Measurements from ENCODE around the gene AHCYL1. TPM values are rescaled to one million over a fixed set of nuclear protein-coding genes. Genes with fewer than 3 reads are reported as not detected.
"Not testable (repeated sequence)": the region's sequence is repeated elsewhere in the genome, so short reads cannot be mapped to it uniquely, and the experiment has no call there.

Gene AHCYL1
- polyA plus RNA-seq, 1 experiment = 133 TPM

DNA sequence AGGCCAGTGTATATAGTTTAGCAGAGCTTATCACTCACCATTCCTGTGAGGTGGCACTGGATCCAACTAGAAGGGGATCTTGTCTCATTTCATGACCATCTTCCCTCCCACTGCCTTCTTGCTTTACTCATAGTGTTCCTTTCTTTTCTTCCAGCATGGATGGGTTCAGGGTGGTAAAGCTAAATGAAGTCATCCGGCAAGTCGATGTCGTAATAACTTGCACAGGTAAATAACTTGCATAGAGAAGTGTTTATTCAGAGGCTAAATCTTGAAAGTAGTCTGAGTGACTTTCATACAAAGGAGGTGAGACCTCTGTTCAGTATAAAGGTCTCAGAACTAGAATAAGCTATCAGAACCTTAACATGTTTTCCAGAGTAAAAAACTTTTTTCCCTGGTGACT is 33.2 kb downstream of the AHCYL1 start:
- ChIA-PET CTCF (interaction anchor here (0.5 to 5.2 kb wide), 2 partner anchors 11 to 79 kb away, joined by 3 to 54 read pairs; no protein-coding TSS in a partner anchor), POLR2A (no interaction called here)
- Histone ChIP-seq H3K4me3 (ENCODE audit: low read depth, low read length) (no peak overlapping the region), H3K27me3 (ENCODE audit: control insufficient read depth, insufficient read depth, low read length) (no peaks in the 10 kb centered on the region), H3K9me3 (ENCODE audit: control insufficient read depth, insufficient read depth, low read length) (no peaks in the 10 kb centered on the region), H3K27ac (ENCODE audit: low read depth, low read length) (no peak overlapping the region)
- TF ChIP-seq, protein P1, sequence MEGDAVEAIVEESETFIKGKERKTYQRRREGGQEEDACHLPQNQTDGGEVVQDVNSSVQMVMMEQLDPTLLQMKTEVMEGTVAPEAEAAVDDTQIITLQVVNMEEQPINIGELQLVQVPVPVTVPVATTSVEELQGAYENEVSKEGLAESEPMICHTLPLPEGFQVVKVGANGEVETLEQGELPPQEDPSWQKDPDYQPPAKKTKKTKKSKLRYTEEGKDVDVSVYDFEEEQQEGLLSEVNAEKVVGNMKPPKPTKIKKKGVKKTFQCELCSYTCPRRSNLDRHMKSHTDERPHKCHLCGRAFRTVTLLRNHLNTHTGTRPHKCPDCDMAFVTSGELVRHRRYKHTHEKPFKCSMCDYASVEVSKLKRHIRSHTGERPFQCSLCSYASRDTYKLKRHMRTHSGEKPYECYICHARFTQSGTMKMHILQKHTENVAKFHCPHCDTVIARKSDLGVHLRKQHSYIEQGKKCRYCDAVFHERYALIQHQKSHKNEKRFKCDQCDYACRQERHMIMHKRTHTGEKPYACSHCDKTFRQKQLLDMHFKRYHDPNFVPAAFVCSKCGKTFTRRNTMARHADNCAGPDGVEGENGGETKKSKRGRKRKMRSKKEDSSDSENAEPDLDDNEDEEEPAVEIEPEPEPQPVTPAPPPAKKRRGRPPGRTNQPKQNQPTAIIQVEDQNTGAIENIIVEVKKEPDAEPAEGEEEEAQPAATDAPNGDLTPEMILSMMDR (IDR thresholded peaks at IDR 0.05; ENCODE audit: low read depth, low read length) = no peak
- no peak for DNase-seq (ENCODE audit: low read depth, low spot score)

- CTCF ChIA-PET = interaction anchor here (5.2 kb wide), 1 partner anchor 11 kb away, joined by 54 read pairs; no protein-coding TSS in a partner anchor
Measured at GRCh38 chr1:110018396-110018795, 33.8 kb downstream of the AHCYL1 start.

GRCh38 chr1:110019770-110020169 is 35.2 kb downstream of the AHCYL1 start:
- TF ChIP-seq, protein P1 (IDR thresholded peaks at IDR 0.05; ENCODE audit: low read depth, low read length) = no peak
- H3K27ac ChIP-seq (ENCODE audit: low read depth, low read length) = no peak overlapping the region
- H3K9me3 ChIP-seq (ENCODE audit: control insufficient read depth, insufficient read depth, low read length) = no peaks in the 10 kb centered on the region
- ChIA-PET CTCF (interaction anchor here (1.6 to 5.2 kb wide), 2 partner anchors 9 to 35 kb away, joined by 5 to 54 read pairs; partner anchors contain the start of gene AHCYL1), POLR2A (no interaction called here)
- H3K4me3 ChIP-seq (ENCODE audit: low read depth, low read length) = no peak overlapping the region
- no peaks in the 10 kb centered on the region for H3K27me3 ChIP-seq (ENCODE audit: control insufficient read depth, insufficient read depth, low read length)
- no peak for DNase-seq (ENCODE audit: low read depth, low spot score)

More at GRCh38 chr1:110018396-110018795, 33.8 kb downstream of the AHCYL1 start:
- H3K27ac ChIP-seq (ENCODE audit: low read depth, low read length) = no peak overlapping the region
- no peaks in the 10 kb centered on the region for H3K9me3 ChIP-seq (ENCODE audit: control insufficient read depth, insufficient read depth, low read length)
- TF ChIP-seq, protein P1 (IDR thresholded peaks at IDR 0.05; ENCODE audit: low read depth, low read length) = no peak
- POLR2A ChIA-PET = no interaction called here
- DNase-seq (ENCODE audit: low read depth, low spot score) = no peak
- no peaks in the 10 kb centered on the region for H3K27me3 ChIP-seq (ENCODE audit: control insufficient read depth, insufficient read depth, low read length)
- H3K4me3 ChIP-seq (ENCODE audit: low read depth, low read length) = no peak overlapping the region

DNA sequence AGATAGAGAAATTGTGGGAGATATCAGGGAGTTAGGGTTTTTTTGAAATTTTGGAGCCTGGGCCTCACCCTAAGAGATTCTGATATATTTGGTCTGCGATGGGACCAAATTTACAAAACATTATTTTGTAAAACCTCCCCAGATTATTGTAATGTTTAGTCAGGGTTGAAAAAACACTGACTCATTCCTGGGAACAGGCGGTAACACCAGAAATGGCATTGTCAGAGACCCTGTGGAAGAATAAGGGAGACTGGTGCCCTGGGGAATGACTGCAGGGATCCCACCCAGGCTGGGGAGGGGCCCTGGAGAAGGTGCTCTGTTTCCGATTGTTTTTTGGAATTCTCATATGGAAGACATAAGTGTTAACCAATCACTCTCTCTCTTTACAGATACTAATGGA is 36.7 kb downstream of the AHCYL1 start:
- DNase-seq (ENCODE audit: low read depth, low spot score) = no peak
- H3K9me3 ChIP-seq (ENCODE audit: control insufficient read depth, insufficient read depth, low read length) = no peaks in the 10 kb centered on the region
- POLR2A ChIA-PET = no interaction called here
- CTCF ChIA-PET = interaction anchor here (0.6 to 5.2 kb wide), 2 partner anchors 8 to 232 kb away, joined by 3 to 54 read pairs; no protein-coding TSS in a partner anchor
- peak overlapping the region; percentile 13 for H3K27ac ChIP-seq (ENCODE audit: low read depth, low read length)
- no peaks in the 10 kb centered on the region for H3K27me3 ChIP-seq (ENCODE audit: control insufficient read depth, insufficient read depth, low read length)
- TF ChIP-seq, protein P1 (IDR thresholded peaks at IDR 0.05; ENCODE audit: low read depth, low read length) = no peak
- no peak overlapping the region for H3K4me3 ChIP-seq (ENCODE audit: low read depth, low read length)

DNA sequence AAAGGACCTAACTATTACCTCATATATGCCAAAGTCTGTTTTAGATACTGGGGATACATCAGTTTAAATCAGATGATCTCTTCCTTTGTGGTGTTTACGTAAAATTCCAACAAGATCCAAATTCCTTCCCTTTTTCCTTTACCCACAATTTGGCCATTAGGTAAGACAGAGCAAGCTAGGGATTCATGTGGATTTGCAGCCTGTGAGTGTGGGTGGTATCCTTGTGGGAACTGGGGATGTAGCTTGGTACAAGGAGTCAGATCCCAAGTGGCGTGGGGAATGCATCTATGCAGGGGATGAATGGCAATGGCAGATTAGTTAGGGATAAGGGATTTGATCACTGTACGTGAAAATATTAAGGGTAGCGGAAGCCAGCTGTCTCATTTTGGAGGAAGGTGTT is 40.0 kb downstream of the AHCYL1 start:
- Histone ChIP-seq H3K4me3 (ENCODE audit: low read depth, low read length) (no peak overlapping the region), H3K9me3 (ENCODE audit: control insufficient read depth, insufficient read depth, low read length) (no peaks in the 10 kb centered on the region), H3K27ac (ENCODE audit: low read depth, low read length) (no peak overlapping the region), H3K27me3 (ENCODE audit: control insufficient read depth, insufficient read depth, low read length) (no peaks in the 10 kb centered on the region)
- CTCF ChIA-PET = interaction anchor here (0.6 to 1.5 kb wide), 3 partner anchors 40 to 1123 kb away, joined by 3 to 4 read pairs (median 4); partner anchors contain the start of gene AHCYL1
- POLR2A ChIA-PET = interaction anchor here (0.7 kb wide), 1 partner anchor 1595 kb away, joined by 4 read pairs; no protein-coding TSS in a partner anchor
- no peak for DNase-seq (ENCODE audit: low read depth, low spot score)
- TF ChIP-seq, protein P1 (IDR thresholded peaks at IDR 0.05; ENCODE audit: low read depth, low read length) = no peak

DNA sequence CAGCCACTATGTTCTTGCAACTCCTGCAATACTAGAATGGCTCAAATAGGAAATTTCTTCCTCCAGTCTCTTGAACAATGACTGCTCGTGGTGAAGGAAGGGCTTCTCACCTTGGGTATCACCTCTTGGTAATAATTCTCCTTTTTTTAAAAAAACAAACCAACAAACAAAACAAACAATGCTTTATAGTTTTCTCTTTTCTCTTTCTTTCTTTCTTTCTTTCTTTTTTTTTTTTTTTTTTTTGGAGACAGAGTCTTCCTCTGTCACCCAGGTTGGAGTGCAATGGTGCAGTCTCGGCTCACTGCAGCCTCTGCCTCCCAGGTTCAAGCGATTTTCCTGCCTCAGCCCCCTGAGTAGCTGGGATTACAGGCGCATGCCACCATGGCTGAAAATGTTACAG is 46.1 kb downstream of the AHCYL1 start:
- not testable (repeated sequence) for DNase-seq (ENCODE audit: low read depth, low spot score); H3K27ac ChIP-seq (ENCODE audit: low read depth, low read length); H3K4me3 ChIP-seq (ENCODE audit: low read depth, low read length); H3K9me3 ChIP-seq (ENCODE audit: control insufficient read depth, insufficient read depth, low read length); H3K27me3 ChIP-seq (ENCODE audit: control insufficient read depth, insufficient read depth, low read length)
- POLR2A ChIA-PET = interaction anchor here (0.7 kb wide), 1 partner anchor 10 kb away, joined by 6 read pairs; no protein-coding TSS in a partner anchor
- CTCF ChIA-PET = interaction anchor here (0.7 to 2.8 kb wide), 26 partner anchors 9 to 498 kb away, joined by 3 to 54 read pairs (median 4); no protein-coding TSS in a partner anchor

Data from AG04450 (cell line).